BLaER1 treated with 17β-estradiol and CSF1 and Interleukin-3, amounts not matched to agents 10 nM and 100 nM (cell line): ENCODE results near the gene PTPRM.

ENCODE experiments used
- H3K27ac ChIP-seq, 11 experiments: shearing (Covaris generic); formaldehyde crosslinking; 2 replicates each; pipeline ENCODE4 v1.8.1; 2022
- H3K27me3 ChIP-seq, 11 experiments: shearing (Covaris generic); formaldehyde crosslinking; 2 replicates each; pipeline ENCODE4 v1.8.1; 2022
- H3K36me3 ChIP-seq, 11 experiments: shearing (Covaris generic); formaldehyde crosslinking; 2 replicates each; pipeline ENCODE4 v1.8.1; 2022
- H3K4me1 ChIP-seq, 10 experiments: shearing (Covaris generic); formaldehyde crosslinking; 2 replicates each; pipeline ENCODE4 v1.8.1; 2022
- H3K4me2 ChIP-seq, 11 experiments: shearing (Covaris generic); formaldehyde crosslinking; 2 replicates each; pipeline ENCODE4 v1.8.1; 2022
- H3K4me3 ChIP-seq, 10 experiments: shearing (Covaris generic); formaldehyde crosslinking; 2 replicates each; pipeline ENCODE4 v1.8.1; 2022
- H3K9ac ChIP-seq, 11 experiments: shearing (Covaris generic); formaldehyde crosslinking; 2 replicates each; pipeline ENCODE4 v1.8.1; 2022
- H3K9me3 ChIP-seq, 11 experiments: shearing (Covaris generic); formaldehyde crosslinking; replicated peaks in 1 of 11; 2 replicates each; pipeline ENCODE4 v1.8.1; 2022
- H4K20me1 ChIP-seq, 11 experiments: shearing (Covaris generic); formaldehyde crosslinking; 2 replicates each; pipeline ENCODE4 v1.8.1; 2022
- Cebpa-rat ChIP-seq, 11 experiments: shearing (Covaris generic); IDR thresholded peaks; 2 replicates each; pipeline ENCODE4 v1.8.1; 2022

PTPRM gene

GRCh38 chr18:7566567-7567473, at the start of gene PTPRM:
Gene PTPRM (plus strand): TSS chr18:7567316. CDS start chr18:7567819, 503 bp downstream.
- Histone ChIP-seq H3K36me3 (no peaks in the 10 kb centered on the region), H3K27ac (peak within 1 kb of the TSS in 10 of 11 experiments; percentile 4 to 83 (median 53); a peak in 16 of 22 replicates), H3K9me3 (no peaks in the 10 kb centered on the region), H3K4me2 (peak within 1 kb of the TSS; percentile 95 to 100 (median 99)), H3K27me3 (peaks cover 50 to 75% (median 71%) of the 10 kb centered on the region in 11 experiments), H4K20me1 (peaks cover 0 to 22% (median 11%) of the 10 kb centered on the region in 11 experiments; a peak in 11 of 22 replicates), H3K9ac (peak within 1 kb of the TSS; percentile 67 to 88 (median 79)), H3K4me1 (peaks cover 9 to 26% (median 16%) of the 10 kb centered on the region in 10 experiments), H3K4me3 (peak within 1 kb of the TSS; percentile 67 to 88 (median 78))
- no peak for TF ChIP-seq Cebpa-rat (IDR thresholded peaks at IDR 0.05)

DNA sequence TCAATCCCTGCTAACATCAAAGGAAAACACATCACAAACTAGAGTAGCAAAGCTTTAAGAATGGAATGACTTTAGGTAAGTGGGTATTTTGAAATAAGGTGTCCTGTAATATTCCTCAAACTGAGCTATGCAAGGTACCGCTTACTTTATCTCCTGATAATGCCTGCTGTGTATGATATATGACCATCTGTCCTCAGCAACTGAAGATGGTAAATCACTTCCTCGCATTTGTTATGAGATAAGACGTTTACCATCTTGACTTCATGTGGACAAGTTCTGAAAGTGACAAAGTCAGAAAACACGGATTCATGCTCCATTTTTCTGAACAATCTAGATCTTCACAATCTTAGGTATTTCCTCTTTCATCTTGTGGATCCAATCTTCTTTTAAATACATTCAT, 49.3 kb upstream of the PTPRM start:
- H3K36me3 ChIP-seq, result no peaks in the 10 kb centered on the region
- H3K9me3 ChIP-seq, result 0 out of 22 replicates have a peak, but pooled peaks cover 0 to 4% (median 0%) of the 10 kb centered on the region in 11 experiments
- H3K9ac ChIP-seq, result no peak overlapping the region
- H3K4me2 ChIP-seq, result no peak overlapping the region
- H4K20me1 ChIP-seq, result no peaks in the 10 kb centered on the region
- no peak overlapping the region for H3K4me3 ChIP-seq
- H3K4me1 ChIP-seq, result peaks cover 0 to 3% (median 0%) of the 10 kb centered on the region in 10 experiments; a peak in 1 of 20 replicates
- H3K27ac ChIP-seq, result no peak overlapping the region
- H3K27me3 ChIP-seq, result no peaks in the 10 kb centered on the region
- TF ChIP-seq Cebpa-rat (IDR thresholded peaks at IDR 0.05), result no peak

- Histone ChIP-seq H3K36me3 (no peaks in the 10 kb centered on the region), H3K9me3 (no peaks in the 10 kb centered on the region), H3K27ac (no peak overlapping the region), H3K4me2 (no peak overlapping the region), H3K9ac (no peak overlapping the region), H4K20me1 (no peaks in the 10 kb centered on the region), H3K4me3 (no peak overlapping the region), H3K27me3 (no peaks in the 10 kb centered on the region), H3K4me1 (peaks cover 0 to 9% (median 0%) of the 10 kb centered on the region in 10 experiments; a peak in 1 of 20 replicates)
- TF ChIP-seq Cebpa-rat (IDR thresholded peaks at IDR 0.05), result no peak
Observed at GRCh38 chr18:7520200-7520785, 46.8 kb upstream of the PTPRM start.

- H4K20me1 ChIP-seq, result no peaks in the 10 kb centered on the region
- H3K36me3 ChIP-seq, result no peaks in the 10 kb centered on the region
- H3K4me3 ChIP-seq, result no peak overlapping the region
- no peak overlapping the region for H3K4me2 ChIP-seq
- TF ChIP-seq Cebpa-rat (IDR thresholded peaks at IDR 0.05), result no peak
- no peaks in the 10 kb centered on the region for H3K27me3 ChIP-seq
- H3K9me3 ChIP-seq, result no peaks in the 10 kb centered on the region
- no peak overlapping the region for H3K9ac ChIP-seq
- H3K4me1 ChIP-seq, result 0 out of 20 replicates have a peak, but pooled peaks cover 0 to 9% (median 0%) of the 10 kb centered on the region in 10 experiments
- no peak overlapping the region for H3K27ac ChIP-seq
Observed at GRCh38 chr18:7521226-7521856, 45.8 kb upstream of the PTPRM start.

DNA sequence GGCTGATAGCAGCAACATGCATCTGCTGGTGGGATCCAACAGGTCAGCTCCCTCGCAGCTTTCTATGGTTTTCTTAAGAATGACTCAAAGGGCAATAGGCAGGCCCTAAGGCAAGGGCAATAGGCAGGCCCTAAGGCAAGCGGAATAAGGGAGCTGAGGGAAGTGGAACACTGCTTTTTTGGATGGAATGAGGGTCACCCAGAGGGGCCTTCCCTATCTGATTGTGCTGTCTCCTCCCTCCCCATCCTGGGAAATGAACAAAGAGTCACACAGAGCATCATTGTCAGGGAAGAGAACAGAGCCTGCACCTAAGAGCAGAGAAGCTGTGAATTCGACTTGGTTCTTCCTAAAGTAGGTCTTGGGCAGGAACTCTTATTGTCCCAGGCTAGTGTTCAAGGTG, 43.3 kb upstream of the PTPRM start:
- Histone ChIP-seq H3K27ac (no peak overlapping the region), H3K9ac (no peak overlapping the region), H3K4me2 (no peak overlapping the region), H3K9me3 (no peaks in the 10 kb centered on the region), H3K4me1 (0 out of 20 replicates have a peak, but pooled peaks cover 0 to 9% (median 0%) of the 10 kb centered on the region in 10 experiments), H3K36me3 (no peaks in the 10 kb centered on the region), H3K27me3 (no peaks in the 10 kb centered on the region), H4K20me1 (no peaks in the 10 kb centered on the region), H3K4me3 (no peak overlapping the region)
- no peak for TF ChIP-seq Cebpa-rat (IDR thresholded peaks at IDR 0.05)

- Histone ChIP-seq H4K20me1 (no peaks in the 10 kb centered on the region), H3K9me3 (no peaks in the 10 kb centered on the region), H3K27ac (peak overlapping the region in 1 of 11 experiments; percentile 18; a peak in 1 of 22 replicates), H3K4me2 (peak overlapping the region in 3 of 11 experiments; percentile 13 to 26 (median 14); a peak in 2 of 22 replicates), H3K4me1 (0 out of 20 replicates have a peak, but pooled peaks cover 0 to 9% (median 0%) of the 10 kb centered on the region in 10 experiments), H3K36me3 (no peaks in the 10 kb centered on the region), H3K27me3 (no peaks in the 10 kb centered on the region), H3K9ac (no peak overlapping the region), H3K4me3 (no peak overlapping the region)
- TF ChIP-seq Cebpa-rat (IDR thresholded peaks at IDR 0.05), result no peak
Observed at GRCh38 chr18:7524786-7525185, 42.3 kb upstream of the PTPRM start.

GRCh38 chr18:7532942-7533341, 34.2 kb upstream of the PTPRM start:
- Histone ChIP-seq H4K20me1 (no peaks in the 10 kb centered on the region), H3K4me2 (no peak overlapping the region), H3K36me3 (no peaks in the 10 kb centered on the region), H3K9me3 (0 out of 22 replicates have a peak, but pooled peaks cover 0 to 4% (median 0%) of the 10 kb centered on the region in 11 experiments), H3K4me1 (no peaks in the 10 kb centered on the region), H3K9ac (no peak overlapping the region), H3K27ac (no peak overlapping the region), H3K4me3 (no peak overlapping the region), H3K27me3 (no peaks in the 10 kb centered on the region)
- TF ChIP-seq Cebpa-rat (IDR thresholded peaks at IDR 0.05), result no peak

DNA sequence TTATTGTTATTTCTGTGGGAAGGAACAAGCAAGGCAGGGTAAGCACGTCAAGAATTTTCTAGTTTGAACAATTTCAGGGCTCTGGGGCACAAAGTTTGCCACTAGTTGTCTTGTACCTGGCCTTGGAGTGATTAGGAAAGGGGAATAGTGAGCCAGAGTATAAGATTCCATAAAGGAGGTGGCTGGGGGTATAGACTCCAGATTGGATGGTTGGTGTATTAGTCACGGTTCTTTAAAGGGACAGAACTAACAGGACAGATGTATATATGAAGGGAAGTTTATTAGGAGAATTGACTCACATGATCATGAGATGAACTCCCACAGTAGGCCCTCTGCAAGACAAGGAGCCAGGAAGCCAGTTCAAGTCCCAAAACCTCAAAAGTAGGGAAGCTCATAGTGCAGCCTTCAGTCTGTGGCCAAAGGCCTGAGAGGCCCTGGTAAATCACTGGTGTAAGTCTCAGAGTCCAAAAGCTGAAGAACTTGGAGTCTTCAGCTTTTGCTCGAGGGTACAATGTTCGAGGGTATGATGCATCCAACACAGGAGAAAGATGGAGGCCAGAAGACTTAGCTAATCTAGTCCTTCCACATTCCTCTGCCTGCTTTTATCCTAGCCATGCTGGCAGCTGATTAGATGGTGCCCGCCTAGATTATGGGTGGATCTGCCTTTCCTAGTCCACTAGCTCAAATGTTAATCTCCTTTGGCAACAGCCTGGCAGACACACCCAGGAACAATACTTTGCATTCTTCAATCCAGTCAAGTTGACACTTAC, 31.5 kb upstream of the PTPRM start:
- TF ChIP-seq Cebpa-rat (IDR thresholded peaks at IDR 0.05), result no peak
- Histone ChIP-seq H3K27me3 (no peaks in the 10 kb centered on the region), H3K9ac (no peak overlapping the region), H3K4me2 (no peak overlapping the region), H4K20me1 (no peaks in the 10 kb centered on the region), H3K4me3 (no peak overlapping the region), H3K4me1 (no peaks in the 10 kb centered on the region), H3K9me3 (0 out of 22 replicates have a peak, but pooled peaks cover 0 to 4% (median 0%) of the 10 kb centered on the region in 11 experiments), H3K27ac (no peak overlapping the region), H3K36me3 (no peaks in the 10 kb centered on the region)
